HepG2 (cell line): Measurements from ENCODE around the gene STIMATE. TPM values are rescaled to one million over a fixed set of nuclear protein-coding genes. Genes with fewer than 3 reads are reported as not detected.

Source experiments
- ARID5B ChIP-seq: IDR thresholded peaks from 2 replicates; pipeline ENCODE4 v1.4.0; 2020; ENCODE audit warnings: mild to moderate bottlenecking, missing genetic modification reagents
- ELF4 ChIP-seq: sonication (generic); formaldehyde crosslinking; IDR thresholded peaks from 2 replicates; pipeline ENCODE4 v1.5.0; 2020; ENCODE audit warnings: missing genetic modification reagents, mild to moderate bottlenecking, moderate library complexity, borderline replicate concordance
- KLF16 ChIP-seq, 2 experiments: sonication (generic) in 1 of 2; formaldehyde crosslinking in 1 of 2; IDR thresholded peaks; 2 replicates each; pipeline versions ENCODE4 v1.6.1 to v1.8.0; 2016 to 2023; ENCODE audit warnings: missing genetic modification reagents in 2 of 2, missing compliant biosample characterization in 1 of 2
- NFAT5 ChIP-seq: sonication (generic); formaldehyde crosslinking; IDR thresholded peaks from 2 replicates; pipeline ENCODE4 v1.4.0; 2020; ENCODE audit warnings: missing genetic modification reagents
- NFIB ChIP-seq: sonication (generic); formaldehyde crosslinking; IDR thresholded peaks from 2 replicates; pipeline ENCODE4 v1.9.0; 2021; ENCODE audit warnings: missing genetic modification reagents, mild to moderate bottlenecking, borderline replicate concordance
- RFX5 ChIP-seq: IDR thresholded peaks from 2 replicates; pipeline ENCODE4 v1.6.1; 2011; ENCODE audit warnings: low read depth, low read length, improper control_type of control experiment
- SAP130 ChIP-seq: IDR thresholded peaks from 2 replicates; pipeline ENCODE4 v1.6.1; 2016; ENCODE audit warnings: low read depth
- TEAD3 ChIP-seq: optimal IDR thresholded peaks from 2 replicates; pipeline ENCODE3; 2016; ENCODE audit warnings: borderline replicate concordance
- TSC22D2 ChIP-seq: sonication (generic); formaldehyde crosslinking; IDR thresholded peaks from 2 replicates; pipeline ENCODE4 v1.5.1; 2020; ENCODE audit warnings: missing genetic modification reagents, mild to moderate bottlenecking, borderline replicate concordance
- ZNF276 ChIP-seq: sonication (generic); formaldehyde crosslinking; IDR thresholded peaks from 2 replicates; pipeline ENCODE4 v1.4.0; 2020; ENCODE audit warnings: mild to moderate bottlenecking, low read depth, missing genetic modification reagents
- ZNF331 ChIP-seq: sonication (generic); formaldehyde crosslinking; IDR thresholded peaks from 2 replicates; pipeline ENCODE4 v1.4.0; 2020; ENCODE audit warnings: missing genetic modification reagents
- ZNF33B ChIP-seq: sonication (generic); formaldehyde crosslinking; IDR thresholded peaks from 2 replicates; pipeline ENCODE4 v1.5.1; 2020; ENCODE audit warnings: mild to moderate bottlenecking, missing genetic modification reagents
- ZNF672 ChIP-seq: sonication (generic); formaldehyde crosslinking; IDR thresholded peaks from 2 replicates; pipeline ENCODE4 v1.8.1; 2022; ENCODE audit warnings: missing genetic modification reagents
- ZNF746 ChIP-seq: sonication (generic); formaldehyde crosslinking; IDR thresholded peaks from 2 replicates; pipeline ENCODE4 v1.8.0; 2022; ENCODE audit warnings: mild to moderate bottlenecking, missing genetic modification reagents
- ZNF784 ChIP-seq: sonication (generic); formaldehyde crosslinking; IDR thresholded peaks from 2 replicates; pipeline ENCODE4 v1.5.1; 2020; ENCODE audit warnings: missing genetic modification reagents, mild to moderate bottlenecking, borderline replicate concordance
- polyA plus RNA-seq, 8 experiments: library from polyadenylated mRNA; depleted of rRNA in 3 of 8; stranded (reverse) in 7 of 8; unstranded in 1 of 8; fragments of >200 nt; fragmentation: Illumina TruSeq in 4 of 8; extraction: Trizol in 4 of 8; gene quantifications; 2 replicates each; pipeline versions ENCODE4 v1.2.1 to v1.2.3, GENCODE V29; 2011 to 2016; ENCODE audit warnings: low read depth in 4 of 8, missing spikeins in 1 of 8, mixed read lengths in 1 of 8; ENCODE audit not compliant: insufficient read depth in 1 of 8
- total RNA-seq, 5 experiments: library from RNA; depleted of rRNA; stranded (reverse); fragments of >200 nt; fragmentation: Illumina TruSeq; extraction: Trizol; gene quantifications; 2 replicates each; pipeline ENCODE4 v1.2.3, GENCODE V29; 2016; ENCODE audit warnings: low read depth in 1 of 5

The STIMATE gene
- total and polyA plus RNA-seq, 2 of the 13 experiments (the other 11 are each of a cell fraction or from before 2014, with no cell fraction given): 5.7 to 11.7 TPM

- TF ChIP-seq ZNF276 (CRISPR knock-in tag): no peak
- TF ChIP-seq ZNF33B (CRISPR knock-in tag): no peak
- TF ChIP-seq ELF4: no peak
- no peak for TF ChIP-seq ZNF784 (CRISPR knock-in tag)
- TF ChIP-seq SAP130: 0 out of 2 replicates have a peak, but pooled peaks have one; percentile 17
- peak; percentile 36; the same call in 1 of the 2 replicates for TF ChIP-seq ARID5B
- no peak for TF ChIP-seq NFAT5 (CRISPR knock-in tag)
- no peak for TF ChIP-seq NFIB (CRISPR knock-in tag)
- no peak for TF ChIP-seq ZNF672
- no peak for TF ChIP-seq ZNF746 (CRISPR knock-in tag)
- TF ChIP-seq TSC22D2: 0 out of 2 replicates have a peak, but pooled peaks have one; percentile 52
- peak; percentile 36 for TF ChIP-seq TEAD3 (CRISPR knock-in tag)
- peak; percentile 51; the same call in 1 of the 2 replicates for TF ChIP-seq ZNF331 (CRISPR knock-in tag)
- no peak for TF ChIP-seq RFX5
- TF ChIP-seq KLF16 (CRISPR knock-in tag; IDR thresholded peaks at IDR 0.05): peak in 1 of 2 experiments; percentile 35; a peak in 1 of 4 replicates
- TF ChIP-seq, all 625 proteins: peak for 42
These were observed 46.0 kb downstream of the STIMATE start (continued) for GRCh38 chr3:52851348-52851747.
